MCF 10A (cell line): ENCODE measurements around the gene DYRK1A. TPM values are rescaled to one million over a fixed set of nuclear protein-coding genes. Genes with fewer than 3 reads are reported as not detected.

Experiments used
- BruUV-seq: library from RNA; stranded (reverse); fragments of 400-500 nt; replicated peaks from 2 replicates; lab custom pipeline; 2021; lab: Mats Ljungman, UMichigan
- CTCF ChIA-PET: fragments of 300-600 bp; sonication (Branson Sonifier 250); formaldehyde crosslinking; extraction: SDS; loops from one replicate; lab custom pipeline; 2021; ENCODE audit warnings: antibody characterized with exemption, inconsistent platforms; lab: Yijun Ruan, JAX
- POLR2A ChIA-PET: fragments of 300-600, 350-650 bp; sonication (Branson Sonifier 250); formaldehyde crosslinking; extraction: SDS; loops from one replicate; lab custom pipeline; 2020; ENCODE audit warnings: antibody characterized with exemption, inconsistent platforms; lab: Yijun Ruan, JAX
- DNase-seq: peaks from one replicate; pipeline ENCODE4 v3.0.0-alpha.2; 2018; ENCODE audit not compliant: unreplicated experiment
- H3K27ac Mint-ChIP-seq: one replicate; pipeline ENCODE4 v1.8.0; 2022; ENCODE audit warnings: mild to moderate bottlenecking, low read depth, mixed read lengths; ENCODE audit not compliant: unreplicated experiment
- H3K27me3 Mint-ChIP-seq: one replicate; pipeline ENCODE4 v1.8.0; 2022; ENCODE audit warnings: mixed read lengths; ENCODE audit not compliant: insufficient read depth, unreplicated experiment
- H3K36me3 Mint-ChIP-seq: one replicate; pipeline ENCODE4 v1.8.0; 2022; ENCODE audit warnings: mild to moderate bottlenecking, moderate library complexity, mixed read lengths; ENCODE audit not compliant: insufficient read depth, unreplicated experiment
- H3K4me1 Mint-ChIP-seq: one replicate; pipeline ENCODE4 v1.8.0; 2022; ENCODE audit warnings: mixed read lengths; ENCODE audit not compliant: insufficient read depth, unreplicated experiment
- H3K4me3 Mint-ChIP-seq: one replicate; pipeline ENCODE4 v1.8.0; 2022; ENCODE audit warnings: mild to moderate bottlenecking, moderate library complexity, mixed read lengths; ENCODE audit not compliant: unreplicated experiment
- H3K9me3 Mint-ChIP-seq: one replicate; pipeline ENCODE4 v1.8.0; 2022; ENCODE audit warnings: mixed read lengths; ENCODE audit not compliant: unreplicated experiment
- intact Hi-C: fragments of 100-400 bp; cut with micrococcal nuclease; formaldehyde crosslinking; loops from 2 replicates; pipeline ENCODE4 v1.14.1; 2022
- total RNA-seq: library from RNA; stranded (reverse); gene quantifications from 2 replicates; pipeline ENCODE4 v1.2.3, GENCODE V29; 2022
- TF ChIP-seq, protein P1 (sequence below): fragments of 200-600 bp; IDR thresholded peaks from one replicate; pipeline ENCODE4 v1.8.0; 2022; ENCODE audit warnings: antibody characterized with exemption, mild to moderate bottlenecking; ENCODE audit not compliant: unreplicated experiment

Gene DYRK1A
- total RNA-seq, 1 experiment from 2014 or later: 58.6 TPM

DNA sequence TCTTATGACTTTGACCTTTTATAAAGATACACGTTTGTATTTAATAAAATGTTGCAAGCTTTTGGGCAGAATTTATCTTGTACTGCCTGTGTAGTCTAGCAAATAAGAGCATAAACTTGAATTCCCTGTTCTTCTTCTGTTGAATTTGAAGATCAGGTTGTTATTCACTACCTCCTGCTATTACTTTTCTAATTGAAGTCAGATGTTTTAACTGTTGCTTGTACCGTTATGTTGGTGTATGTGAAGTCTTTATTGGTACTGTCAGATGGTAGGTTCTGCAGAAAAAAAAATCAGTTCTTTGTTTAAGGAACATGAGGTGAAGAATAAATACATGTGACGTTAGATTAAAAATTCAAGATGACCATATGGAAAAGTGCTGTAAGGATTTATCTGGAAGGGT is 69.1 kb downstream of the DYRK1A start:
- CTCF ChIA-PET: no interaction called here
- DNase-seq: no peak
- peaks cover 29% of the 10 kb centered on the region for H3K4me1 Mint-ChIP-seq

DNA sequence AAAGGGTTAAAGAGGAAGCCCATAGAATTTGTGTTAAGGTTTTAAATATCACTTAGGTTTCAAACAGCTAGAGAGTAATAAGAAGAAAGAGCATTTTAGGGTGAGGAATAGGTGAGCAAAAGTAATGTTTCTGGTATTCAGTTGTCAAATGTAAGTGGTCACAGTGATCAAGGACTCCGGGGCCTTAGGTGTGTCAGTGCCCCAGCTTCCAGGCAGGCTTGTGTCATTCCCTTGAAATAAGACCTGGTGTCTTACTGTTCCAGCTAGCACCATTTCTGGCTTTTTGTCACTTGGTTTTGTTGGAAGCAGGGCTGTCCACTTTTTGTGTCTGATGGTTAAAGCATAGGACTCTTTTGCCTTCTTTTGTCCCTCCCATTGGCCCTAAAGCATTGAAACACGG is 69.6 kb downstream of the DYRK1A start:
- DNase-seq: no peak
- Mint-ChIP-seq H3K27me3 (no peaks in the 10 kb centered on the region), H3K9me3 (peaks cover 2% of the 10 kb centered on the region), H3K27ac (no peak overlapping the region), H3K4me1 (peaks cover 24% of the 10 kb centered on the region), H3K36me3 (peaks cover 14% of the 10 kb centered on the region), H3K4me3 (no peak overlapping the region)
- intact Hi-C loops: no loop called here
- BruUV-seq: no TSS peak
- TF ChIP-seq, protein P1, sequence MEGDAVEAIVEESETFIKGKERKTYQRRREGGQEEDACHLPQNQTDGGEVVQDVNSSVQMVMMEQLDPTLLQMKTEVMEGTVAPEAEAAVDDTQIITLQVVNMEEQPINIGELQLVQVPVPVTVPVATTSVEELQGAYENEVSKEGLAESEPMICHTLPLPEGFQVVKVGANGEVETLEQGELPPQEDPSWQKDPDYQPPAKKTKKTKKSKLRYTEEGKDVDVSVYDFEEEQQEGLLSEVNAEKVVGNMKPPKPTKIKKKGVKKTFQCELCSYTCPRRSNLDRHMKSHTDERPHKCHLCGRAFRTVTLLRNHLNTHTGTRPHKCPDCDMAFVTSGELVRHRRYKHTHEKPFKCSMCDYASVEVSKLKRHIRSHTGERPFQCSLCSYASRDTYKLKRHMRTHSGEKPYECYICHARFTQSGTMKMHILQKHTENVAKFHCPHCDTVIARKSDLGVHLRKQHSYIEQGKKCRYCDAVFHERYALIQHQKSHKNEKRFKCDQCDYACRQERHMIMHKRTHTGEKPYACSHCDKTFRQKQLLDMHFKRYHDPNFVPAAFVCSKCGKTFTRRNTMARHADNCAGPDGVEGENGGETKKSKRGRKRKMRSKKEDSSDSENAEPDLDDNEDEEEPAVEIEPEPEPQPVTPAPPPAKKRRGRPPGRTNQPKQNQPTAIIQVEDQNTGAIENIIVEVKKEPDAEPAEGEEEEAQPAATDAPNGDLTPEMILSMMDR: no peak
- ChIA-PET CTCF (interaction anchor here (0.6 kb wide), 1 partner anchor 37 kb away, joined by 3 read pairs; no protein-coding TSS in a partner anchor), POLR2A (interaction anchor here (0.6 kb wide), 1 partner anchor 12 kb away, joined by 3 read pairs; no protein-coding TSS in a partner anchor)

More for the DNA sequence above, 69.1 kb downstream of the DYRK1A start:
- BruUV-seq: no TSS peak
- POLR2A ChIA-PET: interaction anchor here (1.4 kb wide), 1 partner anchor 34 kb away, joined by 3 read pairs; no protein-coding TSS in a partner anchor
- Mint-ChIP-seq H3K9me3 (no peaks in the 10 kb centered on the region), H3K27me3 (no peaks in the 10 kb centered on the region), H3K4me3 (no peak overlapping the region), H3K27ac (no peak overlapping the region), H3K36me3 (peaks cover 11% of the 10 kb centered on the region)
- intact Hi-C loops: no loop called here
- TF ChIP-seq, protein P1: no peak

DNA sequence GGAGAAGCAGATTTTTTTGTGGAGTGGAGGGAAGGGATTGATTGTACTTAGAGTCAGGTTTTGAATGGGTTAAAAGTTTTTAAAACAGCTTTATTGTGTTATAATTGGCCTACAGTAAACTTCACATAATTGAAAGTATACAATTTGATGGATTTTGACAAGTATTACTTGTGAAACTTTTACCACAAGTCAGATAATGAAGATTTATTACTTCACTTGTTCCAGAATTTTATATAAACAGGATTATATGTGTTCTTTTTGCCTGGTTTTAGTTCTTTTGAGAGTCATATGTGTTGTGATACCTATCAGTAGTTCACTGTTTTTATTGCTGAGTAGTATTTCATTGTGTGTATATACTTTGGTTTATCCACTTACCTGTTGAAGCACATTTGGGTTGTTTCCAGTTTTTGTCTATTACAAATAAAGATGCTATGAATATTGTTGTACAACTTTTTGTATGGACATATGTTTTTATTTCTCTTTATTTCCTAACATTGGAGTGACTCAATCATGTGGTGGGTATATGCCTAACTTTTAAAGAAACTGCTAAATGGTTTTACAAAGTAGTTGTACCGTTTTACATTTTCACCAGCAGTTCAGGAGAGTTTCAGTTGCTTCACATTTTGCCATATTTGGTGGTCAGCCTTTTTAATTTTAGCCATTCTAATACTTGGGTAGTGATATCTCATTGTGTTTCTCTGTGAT is 71.0 kb downstream of the DYRK1A start:
- H3K4me1 Mint-ChIP-seq: peaks cover 25% of the 10 kb centered on the region
- H3K27me3 Mint-ChIP-seq: no peaks in the 10 kb centered on the region
- H3K4me3 Mint-ChIP-seq: no peak overlapping the region
- peaks cover 15% of the 10 kb centered on the region for H3K9me3 Mint-ChIP-seq
- H3K36me3 Mint-ChIP-seq: peaks cover 6% of the 10 kb centered on the region
- POLR2A ChIA-PET: no interaction called here
- CTCF ChIA-PET: interaction anchor here (0.6 kb wide), 1 partner anchor 1284 kb away, joined by 3 read pairs; no protein-coding TSS in a partner anchor
- BruUV-seq: no TSS peak
- peak; percentile 23 for DNase-seq
- intact Hi-C loops: no loop called here
- H3K27ac Mint-ChIP-seq: no peak overlapping the region
- TF ChIP-seq, protein P1: no peak

DNA sequence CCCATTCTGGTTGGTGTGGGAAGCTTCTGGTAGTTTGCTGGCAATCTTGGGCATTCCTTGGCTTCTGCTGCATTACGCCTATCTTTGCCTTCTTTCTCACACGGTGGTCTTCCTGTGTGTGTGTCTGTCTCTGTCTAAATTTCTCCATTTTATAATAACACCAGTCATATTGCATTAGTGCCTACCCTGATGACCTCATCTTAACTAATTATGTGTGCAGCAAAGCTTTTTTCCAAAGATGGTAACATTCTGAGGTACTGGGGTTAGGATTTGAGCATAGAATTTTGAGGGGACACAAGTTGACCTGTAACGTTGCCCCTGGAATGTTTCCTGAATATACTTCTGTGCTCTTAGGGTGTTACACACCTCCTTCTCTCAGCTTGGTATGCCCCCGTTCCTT is 77.1 kb downstream of the DYRK1A start:
- Mint-ChIP-seq H3K9me3 (peaks cover 15% of the 10 kb centered on the region), H3K36me3 (peaks cover 14% of the 10 kb centered on the region), H3K27me3 (no peaks in the 10 kb centered on the region), H3K27ac (no peak overlapping the region), H3K4me3 (no peak overlapping the region), H3K4me1 (peaks cover 23% of the 10 kb centered on the region)
- CTCF ChIA-PET: no interaction called here
- intact Hi-C loops: no loop called here
- no peak for DNase-seq
- BruUV-seq: no TSS peak
- POLR2A ChIA-PET: interaction anchor here (0.6 kb wide), 1 partner anchor 177 kb away, joined by 5 read pairs; no protein-coding TSS in a partner anchor
- TF ChIP-seq, protein P1: no peak
